Fibroblast of lung (primary cell): ENCODE results near the gene RASSF1.

Source experiments
- CTCF ChIP-seq, 2 donors: IDR thresholded peaks in 1 of 2; conservative IDR thresholded peaks in 1 of 2; 1 replicate in 1 of 2; 2 replicates in 1 of 2; pipeline ENCODE4 v1.5.1; 2011 to 2012; ENCODE audit warnings: low read length in 2 of 2, control low read depth in 1 of 2, inconsistent platforms in 1 of 2, low read depth in 1 of 2, mild to moderate bottlenecking in 1 of 2
- EZH2 ChIP-seq: IDR thresholded peaks from 2 replicates; pipeline ENCODE4 v1.5.1; 2012; ENCODE audit warnings: low read length, control low read depth, mild to moderate bottlenecking; ENCODE audit errors: missing control alignments

- no peak for TF ChIP-seq CTCF (conservative IDR thresholded peaks at IDR 0.05 in 1 of 2, IDR thresholded peaks at IDR 0.05 in 1 of 2; ENCODE audit: low read depth in 1 of 2, low read length in 2 of 2)
- TF ChIP-seq EZH2: no peak
These were observed 37.4 kb upstream of the RASSF1 start for GRCh38 chr3:50378024-50378423.
